Measurements from ENCODE around the gene TP73.

The TP73 gene

DNA sequence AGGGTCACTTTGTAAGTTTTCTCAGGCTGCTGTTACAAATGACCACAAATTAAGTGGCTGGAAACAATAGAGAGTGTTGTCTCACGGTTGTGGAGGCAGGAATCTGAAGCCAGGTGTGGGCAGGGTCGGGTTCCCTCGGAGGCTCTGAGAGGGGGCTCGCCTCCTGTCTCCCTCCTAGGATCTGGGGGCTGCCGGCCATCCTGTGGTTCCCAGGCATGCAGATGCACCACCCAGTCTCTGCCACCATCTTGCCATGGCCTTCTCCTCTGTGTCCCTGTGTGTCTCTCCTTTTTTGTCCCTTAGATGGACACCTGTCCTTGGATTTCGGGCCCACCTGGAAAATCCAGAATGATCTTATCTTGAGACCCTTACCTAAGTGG is 4.8 kb downstream of the TP73 start:
- Histone ChIP-seq H3K27ac (ENCODE audit: insufficient read depth in 1 of 2, low read depth in 1 of 2, low read length in 2 of 2, poor library complexity in 1 of 2, severe bottlenecking in 2 of 2) (no peak overlapping the region), H3K27me3 (replicated peaks in 2 of 5; ENCODE audit: control insufficient read depth in 4 of 5, insufficient read depth in 5 of 5, low read length in 4 of 5) (peaks cover 8 to 59% (median 36%) of the 10 kb centered on the region in 5 experiments), H3K4me1 (ENCODE audit: control extremely low read depth in 1 of 4, control insufficient read depth in 4 of 4, insufficient read depth in 4 of 4, low read length in 3 of 4) (peaks cover 0 to 12% (median 5%) of the 10 kb centered on the region in 4 experiments), H3K9me3 (ENCODE audit: control extremely low read depth in 1 of 5, control insufficient read depth in 4 of 5, insufficient read depth in 2 of 5, low read depth in 1 of 5, low read length in 4 of 5) (no peaks in the 10 kb centered on the region), H3K36me3 (ENCODE audit: control insufficient read depth in 4 of 4, insufficient read depth in 4 of 4, low read length in 3 of 4) (no peaks in the 10 kb centered on the region), H3K4me3 (ENCODE audit: control insufficient read depth in 1 of 7, extremely low read depth in 1 of 7, insufficient read depth in 4 of 7, low read depth in 2 of 7, low read length in 6 of 7) (no peak overlapping the region)
- DNase-seq: no peak
- whole genome bisulfite sequencing (ENCODE audit: insufficient coverage): 78% methylated on average over 6 of the region's 6 CpGs
- ChIA-PET POLR2A (no interaction called here), CTCF (no interaction called here)

DNA sequence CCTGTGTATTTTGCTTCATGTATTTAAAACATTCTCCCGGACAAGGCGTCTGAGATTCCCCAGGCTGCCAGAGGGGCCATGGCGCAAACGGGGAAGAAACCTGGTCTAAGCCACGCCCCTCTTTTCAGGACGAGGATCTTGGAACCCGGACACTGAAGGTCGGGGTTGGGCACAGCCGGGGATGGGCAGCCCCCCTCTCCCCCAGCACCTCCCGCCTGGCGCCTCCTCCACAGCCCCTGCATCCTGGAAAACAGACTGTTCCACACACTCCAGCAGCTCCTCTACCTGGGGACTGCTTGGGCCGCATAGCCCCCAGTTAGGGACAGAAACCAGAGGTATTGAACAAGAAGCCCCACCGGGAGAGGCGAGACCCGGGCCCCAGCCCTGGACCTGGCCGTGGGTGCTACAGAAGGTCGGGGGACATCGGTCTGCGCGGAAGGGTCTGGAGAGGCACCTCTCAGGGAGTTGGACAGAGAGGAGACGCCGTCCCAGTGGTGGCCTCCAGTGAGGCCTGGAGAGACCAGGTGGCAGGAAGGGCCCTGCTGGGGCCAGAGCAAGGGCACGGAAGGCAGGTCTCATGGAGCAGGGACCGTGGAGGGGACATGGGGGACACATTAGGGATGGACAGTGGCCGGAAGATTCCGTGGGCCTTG is 5.4 kb downstream of the TP73 start:
- Histone ChIP-seq H3K36me3 (ENCODE audit: control insufficient read depth in 4 of 4, insufficient read depth in 4 of 4, low read length in 3 of 4) (no peaks in the 10 kb centered on the region), H3K9me3 (ENCODE audit: control extremely low read depth in 1 of 5, control insufficient read depth in 4 of 5, insufficient read depth in 2 of 5, low read depth in 1 of 5, low read length in 4 of 5) (no peaks in the 10 kb centered on the region), H3K27ac (ENCODE audit: insufficient read depth in 1 of 2, low read depth in 1 of 2, low read length in 2 of 2, poor library complexity in 1 of 2, severe bottlenecking in 2 of 2) (no peak overlapping the region), H3K4me3 (ENCODE audit: control insufficient read depth in 1 of 7, extremely low read depth in 1 of 7, insufficient read depth in 4 of 7, low read depth in 2 of 7, low read length in 6 of 7) (no peak overlapping the region), H3K27me3 (replicated peaks in 2 of 5; ENCODE audit: control insufficient read depth in 4 of 5, insufficient read depth in 5 of 5, low read length in 4 of 5) (peaks cover 8 to 53% (median 37%) of the 10 kb centered on the region in 5 experiments), H3K4me1 (ENCODE audit: control extremely low read depth in 1 of 4, control insufficient read depth in 4 of 4, insufficient read depth in 4 of 4, low read length in 3 of 4) (peaks cover 0 to 5% (median 2%) of the 10 kb centered on the region in 4 experiments)
- no peak for DNase-seq
- 85% methylated on average over 25 of the region's 26 CpGs for WGBS (ENCODE audit: insufficient coverage)
- ChIA-PET CTCF (no interaction called here), POLR2A (no interaction called here)

DNA sequence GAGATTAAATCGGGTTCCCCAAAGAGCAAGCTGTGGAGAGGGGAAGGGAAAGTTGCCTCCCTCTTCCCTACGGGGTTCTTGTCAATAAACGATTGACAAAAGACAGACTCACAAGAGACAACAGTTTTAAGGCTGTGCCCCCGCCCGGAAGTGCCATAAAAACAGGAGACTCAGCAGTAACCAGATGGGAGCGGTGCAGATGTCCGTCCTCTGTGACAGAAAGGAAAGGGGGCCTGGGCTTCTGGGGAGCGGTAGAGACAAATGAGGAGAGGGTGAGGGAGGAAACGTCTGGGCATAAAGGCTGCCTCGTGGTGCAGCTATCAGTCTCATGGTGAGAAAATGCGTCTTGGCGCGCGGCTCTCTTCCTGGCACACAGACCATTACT is 5.9 kb downstream of the TP73 start:
- H3K9me3 ChIP-seq (ENCODE audit: control extremely low read depth in 1 of 5, control insufficient read depth in 4 of 5, insufficient read depth in 2 of 5, low read depth in 1 of 5, low read length in 4 of 5): no peaks in the 10 kb centered on the region
- H3K4me3 ChIP-seq (ENCODE audit: control insufficient read depth in 1 of 7, extremely low read depth in 1 of 7, insufficient read depth in 4 of 7, low read depth in 2 of 7, low read length in 6 of 7): no peak overlapping the region
- no peak for DNase-seq
- CTCF ChIA-PET: no interaction called here
- H3K27me3 ChIP-seq (replicated peaks in 2 of 5; ENCODE audit: control insufficient read depth in 4 of 5, insufficient read depth in 5 of 5, low read length in 4 of 5): peaks cover 7 to 47% (median 34%) of the 10 kb centered on the region in 5 experiments
- no peak overlapping the region for H3K27ac ChIP-seq (ENCODE audit: insufficient read depth in 1 of 2, low read depth in 1 of 2, low read length in 2 of 2, poor library complexity in 1 of 2, severe bottlenecking in 2 of 2)
- H3K36me3 ChIP-seq (ENCODE audit: control insufficient read depth in 4 of 4, insufficient read depth in 4 of 4, low read length in 3 of 4): no peaks in the 10 kb centered on the region
- H3K4me1 ChIP-seq (ENCODE audit: control extremely low read depth in 1 of 4, control insufficient read depth in 4 of 4, insufficient read depth in 4 of 4, low read length in 3 of 4): peaks cover 0 to under 1% (median 0%) of the 10 kb centered on the region in 4 experiments
- WGBS (ENCODE audit: insufficient coverage): 63% methylated on average over 5 of the region's 14 CpGs
- POLR2A ChIA-PET: no interaction called here

DNA sequence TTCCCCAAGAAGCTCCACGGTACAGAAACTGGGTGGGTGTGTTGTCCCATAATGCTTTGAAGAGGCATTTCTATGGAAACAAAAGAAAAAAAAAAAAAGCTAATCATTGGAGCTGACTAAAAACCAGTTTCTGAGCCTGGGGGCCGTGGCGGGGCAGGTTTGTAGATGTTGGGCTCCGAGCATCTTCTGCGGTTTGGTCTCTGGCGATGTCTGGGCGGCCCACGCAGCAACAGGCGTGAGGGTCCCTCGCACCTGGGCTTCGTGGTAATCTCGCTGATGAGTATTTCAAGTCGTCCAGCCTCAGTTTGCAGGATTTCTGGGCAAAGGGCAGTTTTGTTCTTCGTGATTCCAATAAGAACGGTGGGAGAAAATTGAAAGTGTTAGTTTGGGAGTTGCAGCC is 6.8 kb downstream of the TP73 start:
- Histone ChIP-seq H3K36me3 (ENCODE audit: control insufficient read depth in 4 of 4, insufficient read depth in 4 of 4, low read length in 3 of 4) (no peaks in the 10 kb centered on the region), H3K9me3 (ENCODE audit: control extremely low read depth in 1 of 5, control insufficient read depth in 4 of 5, insufficient read depth in 2 of 5, low read depth in 1 of 5, low read length in 4 of 5) (no peaks in the 10 kb centered on the region), H3K4me1 (ENCODE audit: control extremely low read depth in 1 of 4, control insufficient read depth in 4 of 4, insufficient read depth in 4 of 4, low read length in 3 of 4) (no peaks in the 10 kb centered on the region), H3K27ac (ENCODE audit: insufficient read depth in 1 of 2, low read depth in 1 of 2, low read length in 2 of 2, poor library complexity in 1 of 2, severe bottlenecking in 2 of 2) (no peak overlapping the region), H3K4me3 (ENCODE audit: control insufficient read depth in 1 of 7, extremely low read depth in 1 of 7, insufficient read depth in 4 of 7, low read depth in 2 of 7, low read length in 6 of 7) (no peak overlapping the region), H3K27me3 (replicated peaks in 2 of 5; ENCODE audit: control insufficient read depth in 4 of 5, insufficient read depth in 5 of 5, low read length in 4 of 5) (peaks cover 2 to 39% (median 29%) of the 10 kb centered on the region in 5 experiments)
- ChIA-PET CTCF (no interaction called here), POLR2A (no interaction called here)
- 86% methylated on average over 12 of the region's 15 CpGs for WGBS (ENCODE audit: insufficient coverage)
- DNase-seq: no peak

DNA sequence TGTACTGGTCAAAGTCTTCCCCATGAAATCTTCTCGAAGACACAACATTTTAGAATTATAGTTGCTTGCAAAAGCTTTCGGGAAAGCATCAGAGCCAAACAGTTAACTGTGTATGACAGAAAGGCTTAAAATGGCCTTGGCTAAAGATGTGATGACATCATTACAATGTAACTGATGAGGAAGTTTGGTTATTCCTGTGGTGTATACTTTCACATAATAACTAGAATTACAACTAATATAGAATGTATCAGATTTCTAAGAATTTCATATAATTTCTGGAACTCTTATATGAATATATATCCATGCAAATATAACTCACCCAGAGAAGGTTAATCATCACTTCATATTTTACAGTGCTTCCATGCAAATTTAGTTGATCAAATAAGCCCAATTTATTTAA is 8.4 kb downstream of the TP73 start:
- WGBS (ENCODE audit: insufficient coverage): 100% methylated on average over 1 of the region's 2 CpGs
- Histone ChIP-seq H3K27ac (ENCODE audit: insufficient read depth in 1 of 2, low read depth in 1 of 2, low read length in 2 of 2, poor library complexity in 1 of 2, severe bottlenecking in 2 of 2) (no peak overlapping the region), H3K4me3 (ENCODE audit: control insufficient read depth in 1 of 7, extremely low read depth in 1 of 7, insufficient read depth in 4 of 7, low read depth in 2 of 7, low read length in 6 of 7) (no peak overlapping the region), H3K4me1 (ENCODE audit: control extremely low read depth in 1 of 4, control insufficient read depth in 4 of 4, insufficient read depth in 4 of 4, low read length in 3 of 4) (no peaks in the 10 kb centered on the region), H3K36me3 (ENCODE audit: control insufficient read depth in 4 of 4, insufficient read depth in 4 of 4, low read length in 3 of 4) (no peaks in the 10 kb centered on the region), H3K27me3 (replicated peaks in 2 of 5; ENCODE audit: control insufficient read depth in 4 of 5, insufficient read depth in 5 of 5, low read length in 4 of 5) (peaks cover 0 to 26% (median 21%) of the 10 kb centered on the region in 5 experiments), H3K9me3 (ENCODE audit: control extremely low read depth in 1 of 5, control insufficient read depth in 4 of 5, insufficient read depth in 2 of 5, low read depth in 1 of 5, low read length in 4 of 5) (no peaks in the 10 kb centered on the region)
- ChIA-PET POLR2A (no interaction called here), CTCF (no interaction called here)
- DNase-seq: no peak

DNA sequence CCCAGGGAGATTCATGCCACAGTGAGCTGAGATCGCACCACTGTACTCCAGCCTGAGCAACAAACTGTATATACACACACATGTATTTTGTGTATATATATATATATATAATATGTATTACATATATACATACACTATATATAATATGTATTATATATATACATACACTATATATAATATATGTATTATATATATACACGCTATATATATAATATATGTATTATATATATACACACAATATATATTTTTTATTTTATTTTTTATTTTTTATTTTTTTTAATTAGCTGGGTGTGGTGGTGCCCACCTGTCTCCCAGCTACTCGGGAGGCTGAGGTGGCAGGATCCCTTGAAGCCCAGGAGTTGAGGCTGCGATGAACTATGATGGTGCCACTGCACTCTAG is 9.3 kb downstream of the TP73 start:
- no peak for DNase-seq
- Histone ChIP-seq H3K27me3 (replicated peaks in 2 of 5; ENCODE audit: control insufficient read depth in 4 of 5, insufficient read depth in 5 of 5, low read length in 4 of 5) (peaks cover 0 to 19% (median 14%) of the 10 kb centered on the region in 5 experiments), H3K9me3 (ENCODE audit: control extremely low read depth in 1 of 5, control insufficient read depth in 4 of 5, insufficient read depth in 2 of 5, low read depth in 1 of 5, low read length in 4 of 5) (no peaks in the 10 kb centered on the region), H3K27ac (ENCODE audit: insufficient read depth in 1 of 2, low read depth in 1 of 2, low read length in 2 of 2, poor library complexity in 1 of 2, severe bottlenecking in 2 of 2) (no peak overlapping the region), H3K4me3 (ENCODE audit: control insufficient read depth in 1 of 7, extremely low read depth in 1 of 7, insufficient read depth in 4 of 7, low read depth in 2 of 7, low read length in 6 of 7) (no peak overlapping the region), H3K36me3 (ENCODE audit: control insufficient read depth in 4 of 4, insufficient read depth in 4 of 4, low read length in 3 of 4) (no peaks in the 10 kb centered on the region), H3K4me1 (ENCODE audit: control extremely low read depth in 1 of 4, control insufficient read depth in 4 of 4, insufficient read depth in 4 of 4, low read length in 3 of 4) (no peaks in the 10 kb centered on the region)
- ChIA-PET CTCF (no interaction called here), POLR2A (no interaction called here)
- WGBS (ENCODE audit: insufficient coverage): 100% methylated on average over 2 of the region's 4 CpGs

DNA sequence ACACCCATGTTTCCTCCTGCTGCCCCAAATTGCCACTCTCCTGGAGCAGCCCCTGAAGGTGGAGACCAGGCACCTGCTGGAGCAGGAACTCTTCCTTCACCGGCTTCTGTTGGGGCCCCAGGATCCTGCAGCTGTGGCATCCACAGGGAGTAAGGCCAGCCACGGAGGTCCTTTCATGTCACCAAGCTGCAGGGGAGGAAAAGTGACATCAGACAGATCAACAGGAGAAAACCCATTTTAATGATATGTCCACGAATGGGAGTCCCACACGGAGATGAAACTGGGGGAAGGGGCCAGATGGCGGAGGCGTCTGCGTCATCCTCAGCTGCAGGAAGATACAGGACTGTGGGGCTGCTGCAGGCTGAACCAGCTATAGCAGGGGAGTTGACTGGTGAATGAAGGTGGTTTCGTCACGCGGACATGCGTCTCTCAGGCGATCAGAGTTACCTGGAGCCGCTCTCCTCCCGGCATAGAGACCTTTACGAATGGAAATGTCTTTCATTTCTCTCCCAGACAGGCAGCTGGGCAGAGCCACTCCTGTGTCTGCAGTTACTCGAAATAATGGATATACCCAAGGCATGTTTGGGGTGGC is 9.9 kb downstream of the TP73 start:
- ChIA-PET CTCF (no interaction called here), POLR2A (no interaction called here)
- Histone ChIP-seq H3K27me3 (replicated peaks in 2 of 5; ENCODE audit: control insufficient read depth in 4 of 5, insufficient read depth in 5 of 5, low read length in 4 of 5) (peaks cover 0 to 16% (median 11%) of the 10 kb centered on the region in 5 experiments), H3K4me3 (ENCODE audit: control insufficient read depth in 1 of 7, extremely low read depth in 1 of 7, insufficient read depth in 4 of 7, low read depth in 2 of 7, low read length in 6 of 7) (no peak overlapping the region), H3K9me3 (ENCODE audit: control extremely low read depth in 1 of 5, control insufficient read depth in 4 of 5, insufficient read depth in 2 of 5, low read depth in 1 of 5, low read length in 4 of 5) (no peaks in the 10 kb centered on the region), H3K4me1 (ENCODE audit: control extremely low read depth in 1 of 4, control insufficient read depth in 4 of 4, insufficient read depth in 4 of 4, low read length in 3 of 4) (no peaks in the 10 kb centered on the region), H3K36me3 (ENCODE audit: control insufficient read depth in 4 of 4, insufficient read depth in 4 of 4, low read length in 3 of 4) (no peaks in the 10 kb centered on the region), H3K27ac (ENCODE audit: insufficient read depth in 1 of 2, low read depth in 1 of 2, low read length in 2 of 2, poor library complexity in 1 of 2, severe bottlenecking in 2 of 2) (no peak overlapping the region)
- no peak for DNase-seq
- over 99% methylated on average over 15 of the region's 16 CpGs for WGBS (ENCODE audit: insufficient coverage)

Data from common myeloid progenitor, CD34-positive (primary cell).